Measurements from ENCODE around the gene MIPOL1.

DNA sequence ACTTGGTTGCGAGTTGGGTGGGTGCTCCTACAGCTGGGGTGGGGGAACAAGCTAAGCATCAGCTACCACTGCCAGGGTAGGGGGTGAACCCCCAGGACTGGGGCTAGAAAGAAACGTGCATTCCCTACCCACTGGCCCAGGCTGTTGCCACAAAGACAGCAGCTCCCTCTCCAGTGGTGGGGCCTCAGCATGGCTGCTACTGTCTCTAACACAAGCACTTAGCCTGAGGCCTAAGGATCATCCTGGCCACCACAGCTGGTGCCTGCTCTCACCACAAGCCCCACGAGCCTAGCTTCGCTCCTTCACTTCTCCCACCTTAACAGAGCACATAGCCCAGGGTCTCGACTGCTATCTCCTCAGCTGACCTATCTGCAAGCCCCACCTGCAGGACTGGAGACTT is 44.3 kb upstream of the MIPOL1 start:
- TF ChIP-seq, protein P1, sequence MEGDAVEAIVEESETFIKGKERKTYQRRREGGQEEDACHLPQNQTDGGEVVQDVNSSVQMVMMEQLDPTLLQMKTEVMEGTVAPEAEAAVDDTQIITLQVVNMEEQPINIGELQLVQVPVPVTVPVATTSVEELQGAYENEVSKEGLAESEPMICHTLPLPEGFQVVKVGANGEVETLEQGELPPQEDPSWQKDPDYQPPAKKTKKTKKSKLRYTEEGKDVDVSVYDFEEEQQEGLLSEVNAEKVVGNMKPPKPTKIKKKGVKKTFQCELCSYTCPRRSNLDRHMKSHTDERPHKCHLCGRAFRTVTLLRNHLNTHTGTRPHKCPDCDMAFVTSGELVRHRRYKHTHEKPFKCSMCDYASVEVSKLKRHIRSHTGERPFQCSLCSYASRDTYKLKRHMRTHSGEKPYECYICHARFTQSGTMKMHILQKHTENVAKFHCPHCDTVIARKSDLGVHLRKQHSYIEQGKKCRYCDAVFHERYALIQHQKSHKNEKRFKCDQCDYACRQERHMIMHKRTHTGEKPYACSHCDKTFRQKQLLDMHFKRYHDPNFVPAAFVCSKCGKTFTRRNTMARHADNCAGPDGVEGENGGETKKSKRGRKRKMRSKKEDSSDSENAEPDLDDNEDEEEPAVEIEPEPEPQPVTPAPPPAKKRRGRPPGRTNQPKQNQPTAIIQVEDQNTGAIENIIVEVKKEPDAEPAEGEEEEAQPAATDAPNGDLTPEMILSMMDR (conservative IDR thresholded peaks at IDR 0.05; ENCODE audit: low read length): no peak
- no peak for TF ChIP-seq EZH2phosphoT487 (IDR thresholded peaks at IDR 0.05; ENCODE audit: borderline replicate concordance, low read depth, low read length)
